HG02763 (cell line): ENCODE data around the gene ADAMTSL1.

Experiments used
- ATAC-seq: cut with Tn5 transposase; IDR thresholded peaks from one replicate; pipeline ENCODE4 v1.9.1; 2021; ENCODE audit warnings: mild to moderate bottlenecking, moderate library complexity; ENCODE audit not compliant: unreplicated experiment

Gene ADAMTSL1

DNA sequence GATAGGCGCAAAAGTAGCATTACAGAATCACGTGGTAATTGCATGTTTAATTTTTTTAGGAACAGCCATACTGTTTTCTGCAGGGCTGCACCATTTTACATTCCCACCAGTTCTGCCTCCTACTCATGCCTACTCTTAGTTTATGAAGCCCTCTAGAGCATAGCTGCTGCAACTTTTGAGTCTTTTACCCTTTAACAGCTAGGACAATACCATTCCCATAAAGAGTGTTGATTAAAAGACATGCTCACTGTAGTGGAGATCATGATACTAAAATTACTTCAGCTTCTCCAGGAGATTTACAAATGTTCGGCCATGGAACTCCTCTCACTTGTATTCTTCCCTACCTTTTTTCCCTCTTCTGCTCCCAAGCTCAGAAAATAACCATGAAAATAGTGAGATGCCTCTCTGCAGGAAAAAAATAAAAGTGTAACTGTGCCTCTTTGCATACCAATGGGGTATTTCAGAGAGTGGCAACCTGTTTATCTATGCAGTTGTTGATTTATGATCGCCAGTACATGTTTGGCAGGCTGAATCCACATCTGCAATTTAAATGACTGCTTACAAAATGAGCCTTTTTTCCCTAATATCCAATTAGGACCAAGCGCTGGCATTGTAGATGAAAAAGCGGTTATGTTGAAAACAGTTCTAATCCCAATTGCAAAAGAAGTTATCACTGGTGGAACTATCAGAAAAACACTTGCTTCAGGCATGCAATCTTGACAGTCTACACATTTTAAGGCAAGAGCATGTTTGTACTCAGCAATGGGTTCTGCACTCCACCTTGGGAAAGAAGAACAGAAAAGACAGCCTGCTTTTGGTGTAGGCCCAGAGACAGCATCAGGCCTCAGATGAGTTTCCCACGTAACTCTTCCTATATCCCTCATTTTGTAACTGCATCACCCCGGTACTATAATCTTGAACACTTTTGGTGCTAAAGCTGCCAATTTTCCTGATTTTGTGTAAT lies 131.1 kb downstream of the ADAMTSL1 start:
- no peak for ATAC-seq

DNA sequence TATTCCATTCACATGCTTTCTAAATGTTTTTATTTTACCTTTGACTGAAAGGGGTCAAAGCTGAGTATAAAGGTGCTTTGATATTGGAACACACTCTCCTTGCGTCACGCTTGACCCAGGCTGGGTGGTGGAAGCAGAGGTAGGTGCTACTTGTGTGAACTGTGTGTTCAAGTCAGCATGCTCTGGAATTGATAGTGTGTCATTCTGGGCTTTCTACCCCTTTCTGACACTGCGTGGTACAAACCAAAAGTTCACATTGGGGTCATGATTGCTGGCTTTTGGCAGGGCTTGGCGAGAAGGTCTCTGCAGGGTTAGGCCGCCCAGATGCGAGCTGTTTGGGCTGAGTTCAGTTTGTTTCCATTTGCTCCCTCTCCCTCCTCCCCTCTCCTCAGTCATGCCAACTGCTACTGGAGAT lies 131.8 kb downstream of the ADAMTSL1 start:
- no peak for ATAC-seq

DNA sequence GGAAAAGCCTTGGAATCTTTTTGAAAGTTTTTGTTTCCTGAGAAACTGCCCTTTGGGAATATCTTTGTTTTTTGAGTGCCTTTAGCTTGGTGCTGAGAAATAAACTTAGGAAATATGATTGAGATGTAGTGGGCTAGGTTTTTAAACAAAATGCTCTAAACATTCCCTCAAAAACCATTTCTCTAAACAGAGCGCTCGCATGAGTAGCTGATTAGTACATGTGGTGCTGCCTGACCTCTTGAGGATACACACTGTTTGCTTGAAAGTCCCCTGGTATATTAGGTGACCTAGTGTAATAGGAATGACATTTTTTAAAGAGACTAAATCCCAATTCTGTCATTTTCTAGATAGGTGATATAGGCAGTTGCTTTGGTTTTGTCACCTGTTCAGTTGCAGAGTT lies 132.3 kb downstream of the ADAMTSL1 start:
- no peak for ATAC-seq

DNA sequence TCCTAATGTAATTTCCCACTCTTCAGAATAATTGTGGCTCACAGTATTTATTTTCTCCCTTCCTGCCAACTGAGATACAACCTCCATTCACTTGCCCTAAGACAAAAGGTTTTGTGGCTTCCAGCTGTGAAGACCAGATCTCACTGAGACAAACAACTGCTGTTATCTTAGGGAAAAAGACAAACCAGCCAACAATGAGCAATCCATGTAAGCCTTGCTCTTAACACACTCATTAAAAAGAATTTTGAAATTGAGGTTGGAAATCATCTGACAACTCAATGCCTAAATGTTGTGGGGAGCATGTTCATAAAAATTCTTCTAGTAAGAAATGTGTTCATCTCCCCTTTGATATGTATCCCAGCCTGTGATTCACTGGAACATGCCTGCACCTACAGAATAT lies 132.9 kb downstream of the ADAMTSL1 start:
- no peak for ATAC-seq

DNA sequence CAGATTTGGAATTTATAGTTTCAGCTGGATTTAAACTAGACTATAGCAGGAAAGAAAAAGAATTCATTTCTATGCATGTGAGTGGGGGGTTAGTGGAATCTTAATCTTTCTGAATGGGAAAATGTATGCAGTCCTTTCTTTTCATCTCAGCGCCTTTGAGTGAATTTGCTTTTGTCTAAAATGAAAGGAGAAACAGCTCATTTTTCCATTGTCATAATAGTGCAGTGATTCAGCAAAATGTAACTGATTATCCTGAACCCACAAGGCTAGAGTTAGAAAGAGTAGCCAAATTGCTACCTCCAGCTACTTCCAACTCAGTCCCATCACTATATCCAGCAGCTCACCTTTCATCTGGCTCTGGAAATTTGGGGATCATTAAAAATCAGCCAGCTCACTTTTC lies 134.4 kb downstream of the ADAMTSL1 start:
- ATAC-seq: no peak

DNA sequence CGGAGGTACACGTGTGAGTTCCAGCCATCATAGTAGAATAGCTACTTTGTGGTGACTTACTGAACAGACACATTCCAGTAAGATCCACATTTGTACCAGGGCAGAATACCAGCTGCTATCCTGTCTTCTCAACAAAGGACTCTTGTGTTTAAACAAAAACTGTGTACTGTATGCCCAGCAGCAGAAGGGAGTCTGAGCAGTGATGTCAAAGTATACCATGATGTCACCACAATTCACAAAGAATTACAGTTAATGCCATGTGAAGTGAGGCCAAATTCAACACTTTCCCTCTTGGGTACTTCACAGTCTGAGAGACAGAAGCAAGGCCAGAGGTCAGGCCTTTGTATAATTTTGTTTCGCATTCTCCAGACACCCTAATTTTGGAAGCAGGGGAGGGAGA lies 137.0 kb downstream of the ADAMTSL1 start:
- ATAC-seq: no peak

DNA sequence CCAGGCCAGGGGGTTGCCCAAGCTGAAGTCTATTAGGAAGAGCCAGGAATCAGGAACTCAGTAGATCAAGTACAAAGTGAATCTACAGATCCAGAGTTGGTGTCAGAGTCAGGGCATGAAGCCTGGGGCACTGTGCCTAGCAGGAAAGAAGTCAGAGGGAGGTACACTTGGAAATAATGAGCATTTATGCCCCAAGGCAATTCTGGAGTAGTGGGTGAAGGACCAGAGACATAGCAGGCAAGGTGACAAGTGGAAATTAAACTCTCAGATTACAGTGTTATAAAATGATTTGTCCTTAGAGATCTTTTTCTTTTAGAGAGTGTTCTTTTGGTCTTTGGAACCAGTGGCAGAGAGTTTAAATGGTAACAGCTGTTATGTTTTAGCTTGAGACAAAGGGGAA lies 138.0 kb downstream of the ADAMTSL1 start:
- ATAC-seq: no peak

DNA sequence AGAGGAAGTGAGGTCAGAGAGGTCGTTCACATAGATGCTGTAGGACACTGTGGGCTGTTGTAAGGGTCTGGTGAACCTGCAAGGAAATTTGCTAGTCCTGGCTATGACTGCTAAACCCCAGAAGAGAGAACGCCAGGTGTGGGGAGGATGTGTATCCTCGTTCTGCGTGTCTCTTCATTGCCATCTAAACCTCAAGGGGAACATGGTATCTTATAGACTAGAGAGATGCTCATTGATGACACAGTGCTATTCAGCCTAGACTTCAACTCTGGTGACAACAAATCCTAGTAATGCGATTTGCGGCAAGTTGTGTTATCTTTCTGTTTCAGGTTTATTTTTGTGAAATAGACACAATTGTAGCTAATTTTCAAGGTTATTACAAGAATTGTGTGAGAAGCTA lies 140.2 kb downstream of the ADAMTSL1 start:
- no peak for ATAC-seq

DNA sequence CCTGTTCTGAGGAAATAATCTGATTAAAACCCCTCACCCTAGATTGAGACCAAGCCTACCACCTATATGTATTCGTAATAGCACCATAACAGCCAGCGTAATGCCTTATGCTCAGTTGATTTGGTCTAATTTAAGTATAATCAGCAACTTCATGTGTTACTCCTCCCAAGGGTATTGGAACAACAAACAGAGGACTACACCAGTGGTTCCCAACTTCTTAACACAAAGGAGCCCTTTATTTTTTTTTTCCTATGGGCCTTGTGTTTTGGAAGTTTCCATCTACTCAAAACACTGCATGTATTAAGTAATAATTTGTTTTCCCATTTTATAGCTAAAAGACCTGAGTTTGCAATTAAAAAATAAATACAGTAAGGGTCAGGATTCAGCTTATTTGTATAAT lies 140.7 kb downstream of the ADAMTSL1 start:
- ATAC-seq: no peak

DNA sequence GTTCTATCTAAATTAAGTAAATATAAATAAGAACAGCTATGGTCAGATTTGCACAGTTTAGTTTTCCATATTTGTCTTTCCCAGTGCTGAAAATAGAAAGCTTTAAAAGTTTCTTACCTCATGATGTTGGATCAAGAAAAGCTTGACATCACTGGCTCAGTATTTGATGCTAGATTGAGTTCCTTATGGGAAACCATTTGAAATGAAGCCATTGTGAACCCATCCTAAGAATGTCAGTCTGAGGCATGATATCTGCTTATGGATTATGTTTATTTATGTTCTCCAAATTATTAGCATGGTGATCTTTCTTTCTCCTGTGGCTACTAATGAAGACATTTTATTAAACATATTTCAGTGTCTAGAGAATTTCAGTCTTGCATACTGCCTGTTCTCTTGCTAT lies 143.0 kb downstream of the ADAMTSL1 start:
- no peak for ATAC-seq

DNA sequence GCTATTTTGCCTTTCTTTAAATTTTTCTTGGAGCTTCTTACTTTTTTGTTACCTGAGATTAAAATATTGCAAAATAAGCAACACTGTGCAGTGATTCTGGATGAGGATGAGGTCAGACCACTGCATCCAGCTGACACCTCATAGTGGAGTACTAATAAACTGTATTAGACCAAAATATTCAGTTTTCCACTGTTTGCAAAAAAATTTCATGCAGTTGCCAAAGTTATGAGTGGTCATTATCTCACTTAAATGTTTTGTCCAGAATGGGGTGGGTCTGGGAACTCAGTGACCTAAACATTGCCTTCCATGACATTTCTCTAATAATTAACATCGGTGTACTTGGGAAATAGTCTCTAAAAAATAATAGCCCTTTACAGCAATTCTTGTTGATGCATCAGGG lies 143.8 kb downstream of the ADAMTSL1 start:
- no peak for ATAC-seq

DNA sequence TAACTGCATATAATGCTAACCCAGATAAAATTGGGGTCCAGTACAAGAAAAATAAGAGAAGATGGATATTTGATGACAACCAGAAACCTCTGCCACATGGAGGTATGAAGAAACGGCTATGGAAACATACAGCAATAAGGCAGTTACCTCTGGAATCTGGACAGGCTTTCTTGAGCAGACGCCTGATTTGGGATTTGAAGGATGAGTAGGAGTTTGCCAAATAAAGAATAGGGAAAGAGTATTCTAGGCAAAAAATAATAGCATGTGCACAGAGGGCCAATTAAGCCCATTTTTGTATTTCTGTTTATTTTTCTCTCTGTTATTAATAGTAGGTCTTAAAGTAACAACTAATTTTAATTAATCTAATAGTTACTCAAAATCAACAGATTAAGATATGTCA lies 144.9 kb downstream of the ADAMTSL1 start:
- ATAC-seq: no peak

DNA sequence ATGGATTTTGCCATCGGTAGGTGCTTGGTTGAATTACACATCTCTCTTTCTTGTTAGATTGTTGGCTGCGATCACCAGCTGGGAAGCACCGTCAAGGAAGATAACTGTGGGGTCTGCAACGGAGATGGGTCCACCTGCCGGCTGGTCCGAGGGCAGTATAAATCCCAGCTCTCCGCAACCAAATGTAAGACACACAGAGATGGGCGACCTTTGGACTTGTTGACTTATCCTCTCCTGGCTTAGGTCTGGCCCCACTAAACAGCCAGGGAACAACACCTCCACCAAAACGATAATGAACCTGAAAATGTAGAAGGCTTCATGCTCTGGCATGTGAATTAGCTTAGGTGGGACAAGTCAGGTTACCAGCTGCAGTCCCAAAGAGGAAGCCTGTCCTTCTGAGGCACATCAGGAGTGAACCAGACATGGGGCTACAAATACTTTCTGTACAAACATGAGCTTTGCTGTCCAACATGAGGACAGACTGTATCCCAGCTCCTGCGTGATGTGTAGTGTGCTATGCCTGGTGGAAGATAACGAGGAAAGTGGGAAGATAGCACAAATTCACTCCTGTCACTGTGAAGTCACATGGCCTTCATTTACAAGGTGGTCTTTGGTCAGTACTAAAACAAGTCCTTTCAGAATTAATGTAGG lies 148.4 kb downstream of the ADAMTSL1 start:
- no peak for ATAC-seq

DNA sequence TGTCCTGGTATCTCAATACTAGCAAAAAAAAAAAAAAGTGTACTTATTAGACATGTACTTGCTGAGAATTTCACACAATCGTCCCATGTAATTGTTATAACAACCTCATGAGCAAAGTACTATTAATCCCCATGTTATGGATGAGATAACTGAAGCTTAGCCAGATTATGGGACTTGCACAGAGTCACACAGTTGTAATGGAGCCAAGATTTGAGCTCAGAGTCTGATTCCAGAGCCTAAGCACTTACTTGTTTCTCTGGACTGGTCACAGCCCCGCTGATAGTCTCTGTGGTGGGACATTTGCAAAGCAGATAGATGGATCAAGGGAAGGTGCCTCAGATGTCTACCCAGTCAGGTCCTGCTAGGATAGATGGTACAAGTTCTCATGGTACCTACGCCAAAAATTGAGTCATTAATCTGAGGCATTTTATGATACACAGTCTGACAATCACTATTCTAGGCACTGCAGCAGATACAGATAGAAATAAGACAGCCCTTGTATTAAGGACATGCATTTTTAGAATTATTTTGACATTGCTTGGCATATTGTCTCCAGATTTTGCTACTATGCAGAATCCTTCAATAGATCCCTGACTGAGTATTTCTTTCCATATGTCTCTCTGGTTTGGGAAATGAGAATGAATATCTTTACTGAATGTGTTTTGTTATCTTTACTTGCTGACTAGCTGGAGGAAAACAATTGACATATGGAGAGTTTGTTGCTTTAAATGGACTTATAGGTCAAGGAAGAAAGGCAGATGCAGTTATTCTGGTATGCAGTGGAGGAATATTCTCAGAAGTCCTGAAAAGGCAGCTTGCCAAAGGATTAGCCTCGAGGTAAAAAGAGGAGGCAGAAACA lies 149.5 kb downstream of the ADAMTSL1 start:
- ATAC-seq: no peak

DNA sequence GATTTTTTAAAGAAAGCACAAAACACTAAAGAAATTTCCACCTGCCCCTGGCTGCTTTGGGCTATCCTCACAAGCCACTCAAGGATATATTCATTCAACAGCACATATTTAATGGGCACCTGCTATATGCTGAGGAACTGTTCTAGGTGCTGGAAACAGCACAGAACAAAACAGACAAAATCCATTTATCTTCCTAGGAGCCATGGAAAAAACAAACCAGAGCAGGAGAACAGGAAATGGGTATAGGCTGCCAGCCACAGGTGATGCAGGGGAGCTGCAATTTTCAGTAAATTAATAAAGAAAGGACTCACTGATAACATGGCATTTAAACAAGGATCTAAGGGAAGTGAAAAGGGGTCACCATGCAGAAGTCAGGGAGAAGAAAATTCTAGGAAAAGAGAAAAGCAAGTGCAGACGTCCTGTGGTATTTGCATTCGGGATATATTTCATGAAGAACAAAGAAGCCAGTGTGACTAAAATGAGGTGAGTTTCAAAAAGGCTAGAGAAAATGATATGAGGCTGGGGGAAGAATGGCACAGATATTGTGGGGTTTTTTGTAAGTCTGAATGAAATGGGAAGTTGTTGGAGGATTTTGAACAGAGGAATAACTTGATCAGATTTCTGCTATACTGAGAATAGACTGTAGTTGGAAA lies 152.2 kb downstream of the ADAMTSL1 start:
- no peak for ATAC-seq

DNA sequence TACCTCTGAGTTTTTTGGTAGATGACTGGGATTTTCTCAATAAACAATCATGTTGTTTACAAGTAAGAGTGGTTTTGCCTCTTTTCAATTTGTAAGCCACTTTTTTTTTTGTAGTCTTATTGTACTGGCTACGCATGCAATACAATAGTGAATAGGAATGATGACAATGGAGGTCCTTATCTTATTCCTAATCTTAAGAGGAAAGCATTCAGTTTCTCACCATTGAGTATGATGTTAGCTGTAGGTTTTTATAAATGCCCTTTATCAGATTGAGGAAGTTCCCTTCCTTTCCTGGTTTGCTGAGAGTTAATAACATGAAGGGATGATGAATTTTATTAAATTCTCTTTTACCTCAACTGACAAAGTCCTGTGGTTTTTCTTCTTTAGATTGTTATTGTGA lies 155.2 kb downstream of the ADAMTSL1 start:
- no peak for ATAC-seq

DNA sequence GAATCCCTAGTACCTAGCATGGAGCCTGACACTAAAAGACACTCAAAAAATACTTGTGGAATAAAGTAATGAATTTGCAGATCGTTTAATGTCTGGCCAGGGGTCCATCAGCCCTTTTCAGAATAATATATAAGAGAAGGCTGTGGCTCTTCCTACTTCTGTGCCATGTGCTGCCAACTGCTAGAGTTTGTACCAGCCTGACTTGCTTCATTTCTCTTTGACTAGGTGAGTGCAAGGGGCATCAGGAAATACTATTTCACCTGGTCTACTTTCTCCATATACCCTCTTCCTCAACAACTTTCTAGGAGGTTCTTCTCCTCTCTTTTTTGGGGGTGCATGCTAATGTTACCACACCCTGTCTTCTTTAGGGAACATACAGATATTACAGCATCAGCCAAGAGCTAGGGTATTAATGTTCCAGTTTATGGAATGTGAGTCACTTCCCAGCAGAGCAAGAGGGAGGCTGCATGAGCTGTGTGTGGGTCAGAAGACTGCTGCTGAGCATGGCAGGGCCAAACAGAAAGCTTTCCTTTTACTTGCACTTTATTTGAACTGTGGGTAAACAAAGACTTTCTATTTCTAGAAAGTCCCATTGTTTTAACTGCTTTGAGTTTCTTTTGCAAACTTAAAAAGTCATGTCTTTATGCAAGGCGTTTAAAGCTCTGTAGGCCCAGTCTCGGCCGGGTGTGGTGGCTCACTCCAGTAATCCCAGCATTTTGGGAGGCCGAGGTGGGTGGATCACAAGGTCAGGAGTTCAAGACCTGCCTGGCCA lies 158.9 kb downstream of the ADAMTSL1 start:
- ATAC-seq: no peak

DNA sequence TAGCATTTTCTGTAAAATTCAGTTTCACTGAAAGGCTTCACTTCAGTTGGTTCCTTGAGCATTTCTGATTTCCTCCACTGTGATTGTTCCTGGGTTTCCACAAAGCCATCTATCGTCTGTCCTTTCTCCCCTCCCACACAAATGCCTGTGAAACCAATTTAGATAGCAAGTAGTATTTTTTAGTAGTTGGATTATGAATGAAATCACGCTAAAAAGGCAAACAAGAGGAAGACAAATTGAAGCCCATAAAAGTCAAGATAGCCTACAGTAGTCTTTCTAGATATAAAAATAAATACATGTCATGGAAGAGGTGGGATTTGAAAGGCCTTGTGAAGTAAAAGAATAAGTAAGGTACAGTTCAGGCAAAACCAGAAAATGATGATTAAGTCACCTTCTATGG lies 162.8 kb downstream of the ADAMTSL1 start:
- no peak for ATAC-seq

DNA sequence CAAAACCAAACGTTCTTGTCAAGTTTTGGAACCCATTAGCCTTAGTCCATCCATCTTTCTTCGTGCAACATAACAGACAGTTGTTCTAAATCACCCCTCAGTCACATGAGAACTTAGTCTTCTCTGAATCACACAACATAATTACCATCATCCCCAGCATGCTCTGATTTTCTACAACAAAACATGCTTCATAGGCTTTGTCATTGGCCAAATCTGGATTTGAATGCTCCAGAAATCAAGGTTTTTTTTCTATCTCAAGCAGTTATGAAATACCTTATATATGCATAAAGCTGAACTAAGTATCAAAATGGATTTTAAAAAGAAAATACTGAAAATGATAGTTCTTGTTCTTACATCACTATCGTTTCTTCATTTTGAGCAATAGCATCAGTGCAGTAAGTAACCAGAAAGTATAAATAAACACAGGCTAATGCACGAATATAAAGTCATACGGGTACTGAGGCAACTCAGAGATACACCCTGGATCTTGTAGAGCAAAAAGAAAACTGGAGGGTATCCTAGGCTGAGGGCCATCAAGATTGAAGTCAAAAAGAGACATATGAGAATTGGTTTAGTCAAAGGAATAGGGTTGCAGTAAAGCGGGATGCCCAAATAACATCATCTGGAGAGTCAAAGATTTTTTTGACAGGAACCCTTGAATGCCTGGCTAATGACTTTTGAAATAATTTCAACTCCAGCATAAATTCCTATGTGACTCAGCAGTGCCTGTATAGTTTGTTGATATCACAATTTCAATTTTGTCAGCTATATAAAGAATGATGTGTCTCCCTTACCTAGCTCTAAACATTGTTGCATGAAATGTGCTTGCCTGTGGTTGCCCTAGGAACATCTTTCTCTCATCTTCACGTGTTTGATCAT lies 164.7 kb downstream of the ADAMTSL1 start:
- no peak for ATAC-seq
